ENCODE measurements around the gene ATP10B.

The ATP10B gene

GRCh38 chr5:160774666-160775315 lies 77.2 kb downstream of the ATP10B start:
- no peak for DNase-seq (ENCODE audit: low read depth)
- no peak for TF ChIP-seq CTCF (IDR thresholded peaks at IDR 0.05; ENCODE audit: insufficient read depth, low read depth, low read length, missing control alignments)
- no peak overlapping the region for H3K4me3 ChIP-seq (ENCODE audit: low read length)

GRCh38 chr5:160773646-160774410 lies 78.2 kb downstream of the ATP10B start:
- no peak overlapping the region for H3K4me3 ChIP-seq (ENCODE audit: low read length)
- no peak for DNase-seq (ENCODE audit: low read depth)

GRCh38 chr5:160772854-160773253 lies 79.2 kb downstream of the ATP10B start:
- no peak overlapping the region for H3K4me3 ChIP-seq (ENCODE audit: low read length)
- no peak for TF ChIP-seq CTCF (IDR thresholded peaks at IDR 0.05; ENCODE audit: insufficient read depth, low read depth, low read length, missing control alignments)
- no peak for DNase-seq (ENCODE audit: low read depth)

More at GRCh38 chr5:160773646-160774410, 78.2 kb downstream of the ATP10B start:
- no peak for TF ChIP-seq CTCF (IDR thresholded peaks at IDR 0.05; ENCODE audit: insufficient read depth, low read depth, low read length, missing control alignments)

GRCh38 chr5:160770718-160771117 lies 81.3 kb downstream of the ATP10B start:
- DNase-seq (ENCODE audit: low read depth) = no peak
- no peak for TF ChIP-seq CTCF (IDR thresholded peaks at IDR 0.05; ENCODE audit: insufficient read depth, low read depth, low read length, missing control alignments)
- H3K4me3 ChIP-seq (ENCODE audit: low read length) = no peak overlapping the region

- TF ChIP-seq CTCF (IDR thresholded peaks at IDR 0.05; ENCODE audit: insufficient read depth, low read depth, low read length, missing control alignments) = no peak
- DNase-seq (ENCODE audit: low read depth) = no peak
- no peak overlapping the region for H3K4me3 ChIP-seq (ENCODE audit: low read length)
These were observed 82.7 kb downstream of the ATP10B start for GRCh38 chr5:160769301-160769700.

GRCh38 chr5:160767062-160767461 lies 84.9 kb downstream of the ATP10B start:
- no peak overlapping the region for H3K4me3 ChIP-seq (ENCODE audit: low read length)
- TF ChIP-seq CTCF (IDR thresholded peaks at IDR 0.05; ENCODE audit: insufficient read depth, low read depth, low read length, missing control alignments) = no peak

More at GRCh38 chr5:160767062-160767461, 84.9 kb downstream of the ATP10B start:
- no peak for DNase-seq (ENCODE audit: low read depth)

Measured in epithelial cell of esophagus (primary cell).